HEK293T (cell line): ENCODE results near the gene CLIC5.

ENCODE experiments used
- ARNT ChIP-seq: fragments of 450-650 bp; IDR thresholded peaks from 2 replicates; pipeline ENCODE4 v1.6.1; 2017; ENCODE audit warnings: mild to moderate bottlenecking
- ELF4 ChIP-seq: fragments of 450-650 bp; IDR thresholded peaks from 2 replicates; pipeline ENCODE4 v1.6.1; 2017; ENCODE audit warnings: antibody characterized with exemption
- FOXA1 ChIP-seq: fragments of 450-650 bp; IDR thresholded peaks from 2 replicates; pipeline ENCODE4 v1.6.1; 2016; ENCODE audit warnings: mild to moderate bottlenecking
- FOXK2 ChIP-seq: fragments of 450-650 bp; IDR thresholded peaks from 2 replicates; pipeline ENCODE4 v1.6.1; 2016; ENCODE audit warnings: mild to moderate bottlenecking
- HDGF ChIP-seq: fragments of 450-650 bp; IDR thresholded peaks from 2 replicates; pipeline ENCODE4 v1.6.1; 2017; ENCODE audit warnings: antibody characterized with exemption, borderline replicate concordance
- L3MBTL2 ChIP-seq: fragments of 450-650 bp; conservative IDR thresholded peaks from 2 replicates; pipeline ENCODE4 v1.6.1; 2016; ENCODE audit warnings: mild to moderate bottlenecking
- NFRKB ChIP-seq: fragments of 450-650 bp; IDR thresholded peaks from 2 replicates; pipeline ENCODE4 v1.6.1; 2016; ENCODE audit warnings: mild to moderate bottlenecking, moderate library complexity
- SUZ12 ChIP-seq: fragments of 450-650 bp; IDR thresholded peaks from 2 replicates; pipeline ENCODE4 v1.6.1; 2016; ENCODE audit warnings: mild to moderate bottlenecking
- TARDBP ChIP-seq: fragments of 450-650 bp; IDR thresholded peaks from 2 replicates; pipeline ENCODE4 v1.6.1; 2016
- TF ChIP-seq, protein P1 (sequence below): fragments of 450-650 bp; IDR thresholded peaks from 2 replicates; pipeline ENCODE4 v1.6.1; 2016

DNA sequence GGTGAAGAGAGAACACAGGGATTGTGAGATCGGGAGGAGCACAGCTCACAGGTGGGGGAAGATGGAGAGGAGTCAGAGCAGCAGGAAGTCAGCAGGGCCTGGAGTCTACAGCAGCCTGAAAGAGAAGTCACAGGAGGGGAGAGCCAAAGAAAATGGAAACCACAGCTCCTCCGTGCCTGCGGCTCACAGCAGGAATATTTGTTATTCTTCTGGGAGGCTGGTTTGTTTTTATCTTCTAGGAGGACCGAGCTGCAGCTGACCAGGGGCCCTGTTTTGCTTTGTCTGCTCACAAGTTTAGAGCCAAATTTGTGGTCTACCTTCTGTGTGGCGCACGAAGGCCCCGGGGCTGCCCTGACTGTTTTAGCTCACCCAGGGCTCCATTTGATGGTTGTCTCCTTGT lies 81.8 kb downstream of the CLIC5 start:
- TF ChIP-seq NFRKB (no peak), FOXA1 (no peak), L3MBTL2 (no peak), HDGF (no peak), ELF4 (no peak), TARDBP (no peak), ARNT (no peak), SUZ12 (no peak), FOXK2 (no peak)
- TF ChIP-seq, protein P1, sequence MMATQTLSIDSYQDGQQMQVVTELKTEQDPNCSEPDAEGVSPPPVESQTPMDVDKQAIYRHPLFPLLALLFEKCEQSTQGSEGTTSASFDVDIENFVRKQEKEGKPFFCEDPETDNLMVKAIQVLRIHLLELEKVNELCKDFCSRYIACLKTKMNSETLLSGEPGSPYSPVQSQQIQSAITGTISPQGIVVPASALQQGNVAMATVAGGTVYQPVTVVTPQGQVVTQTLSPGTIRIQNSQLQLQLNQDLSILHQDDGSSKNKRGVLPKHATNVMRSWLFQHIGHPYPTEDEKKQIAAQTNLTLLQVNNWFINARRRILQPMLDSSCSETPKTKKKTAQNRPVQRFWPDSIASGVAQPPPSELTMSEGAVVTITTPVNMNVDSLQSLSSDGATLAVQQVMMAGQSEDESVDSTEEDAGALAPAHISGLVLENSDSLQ, result no peak
